ENCODE data around the gene THSD7B.
"Not testable (repeated sequence)": the region's sequence is repeated elsewhere in the genome, so short reads cannot be mapped to it uniquely, and the experiment has no call there.

The THSD7B gene

DNA sequence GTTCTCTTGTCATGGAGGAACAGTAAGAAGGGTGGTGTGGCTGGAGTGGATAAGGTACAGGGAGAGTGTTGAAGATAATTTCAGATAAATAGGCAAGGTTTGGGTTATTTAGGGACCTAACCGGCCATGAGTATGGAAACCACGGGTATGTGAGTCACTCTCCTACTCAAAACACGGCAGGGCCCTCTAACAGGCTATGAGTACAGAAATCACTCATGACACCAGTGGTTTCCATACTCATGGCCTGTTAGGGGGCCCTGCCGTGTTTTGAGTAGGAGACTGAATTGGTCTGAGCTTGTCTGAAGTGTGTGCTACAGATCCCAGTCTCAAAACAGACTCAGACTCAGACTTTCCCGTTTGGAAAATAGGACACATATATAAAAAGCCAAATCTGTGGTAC is 770.6 kb downstream of the THSD7B start:
- no peak for DNase-seq (ENCODE audit: low spot score)

GRCh38 chr2:137539336-137539735 is 774.0 kb downstream of the THSD7B start:
- no peak for DNase-seq (ENCODE audit: low spot score)

- DNase-seq (ENCODE audit: low spot score): no peak
Observed at GRCh38 chr2:137547842-137548241, 782.5 kb downstream of the THSD7B start.

DNA sequence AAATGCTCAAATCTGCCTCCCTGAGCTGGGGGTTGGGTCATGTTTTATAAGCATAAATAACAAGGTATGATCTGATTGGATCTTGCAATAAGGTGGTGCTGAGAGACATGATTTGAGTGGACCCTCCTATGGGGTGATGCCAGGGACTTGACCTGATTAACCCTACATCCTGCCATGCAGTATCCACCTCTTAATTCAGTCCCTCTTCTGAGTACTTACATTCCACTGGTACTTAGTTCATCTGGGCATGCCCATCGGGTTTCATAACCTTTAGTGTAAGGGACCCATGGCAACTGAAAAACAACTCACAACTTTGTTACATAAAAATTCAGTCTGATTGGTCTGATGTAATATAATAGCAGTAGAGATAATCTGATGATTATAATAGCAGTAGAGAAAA is 801.0 kb downstream of the THSD7B start:
- no peak for DNase-seq (ENCODE audit: low spot score)

- no peak for DNase-seq (ENCODE audit: low spot score)
Observed at GRCh38 chr2:137570484-137570883, 805.1 kb downstream of the THSD7B start.

DNA sequence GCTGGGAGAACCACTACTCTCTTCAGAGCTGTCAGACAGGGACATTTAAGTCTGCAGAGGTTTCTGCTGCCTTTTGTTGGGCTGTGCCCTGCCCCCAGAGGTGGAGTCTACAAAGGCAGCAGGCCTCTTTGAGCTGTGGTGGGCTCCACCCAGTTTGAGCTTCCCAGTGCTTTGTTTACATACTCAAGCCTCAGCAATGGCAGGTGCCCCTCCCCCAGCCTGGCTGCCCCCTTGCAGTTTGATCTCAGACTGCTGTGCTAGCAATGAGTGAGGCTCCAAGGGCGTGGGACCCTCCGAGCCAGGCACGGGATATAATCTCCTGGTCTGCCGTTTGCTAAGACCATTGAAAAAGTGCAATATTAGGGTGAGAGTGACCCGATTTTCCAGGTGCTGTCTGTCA is 822.5 kb downstream of the THSD7B start:
- not testable (repeated sequence) for DNase-seq (ENCODE audit: low spot score)

- DNase-seq (ENCODE audit: low spot score): not testable (repeated sequence)
Observed at GRCh38 chr2:137588578-137588977, 823.2 kb downstream of the THSD7B start.

- no peak for DNase-seq (ENCODE audit: low spot score)
Observed at GRCh38 chr2:137590102-137590501, 824.8 kb downstream of the THSD7B start.

DNA sequence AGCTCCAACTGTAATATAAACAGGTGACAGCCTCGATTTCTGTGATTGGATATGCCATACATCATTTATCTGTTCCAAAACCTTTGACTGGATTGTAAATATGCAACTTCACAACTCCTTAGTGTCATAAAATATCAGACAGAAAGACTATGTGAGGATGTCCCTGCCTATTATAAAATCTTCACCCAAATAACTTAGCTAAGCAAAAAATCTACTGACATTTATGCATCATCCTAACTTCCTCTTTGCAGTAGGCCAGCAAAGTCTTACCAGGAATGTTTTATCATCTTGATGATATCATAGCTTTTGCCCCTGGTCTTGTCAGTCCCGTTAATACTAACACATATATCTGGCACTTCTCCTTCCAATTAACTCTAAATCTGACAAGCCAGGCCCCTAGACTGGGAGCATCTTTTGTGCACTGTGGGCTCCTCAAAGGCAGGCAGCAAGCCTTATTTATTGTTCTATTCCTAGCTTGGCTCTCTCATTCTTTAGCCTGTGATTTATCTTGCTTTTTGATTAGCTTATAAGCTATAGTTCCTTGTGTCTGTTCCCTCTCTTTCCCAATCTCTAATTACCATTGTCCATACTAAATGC is 842.5 kb downstream of the THSD7B start:
- DNase-seq (ENCODE audit: low spot score): no peak

- no peak for DNase-seq (ENCODE audit: low spot score)
Observed at GRCh38 chr2:137638932-137639331, 873.6 kb downstream of the THSD7B start.

- no peak for DNase-seq (ENCODE audit: low spot score)
Observed at GRCh38 chr2:137644731-137645130, 879.4 kb downstream of the THSD7B start.

GRCh38 chr2:137654046-137654445 is 888.7 kb downstream of the THSD7B start:
- no peak for DNase-seq (ENCODE audit: low spot score)

DNA sequence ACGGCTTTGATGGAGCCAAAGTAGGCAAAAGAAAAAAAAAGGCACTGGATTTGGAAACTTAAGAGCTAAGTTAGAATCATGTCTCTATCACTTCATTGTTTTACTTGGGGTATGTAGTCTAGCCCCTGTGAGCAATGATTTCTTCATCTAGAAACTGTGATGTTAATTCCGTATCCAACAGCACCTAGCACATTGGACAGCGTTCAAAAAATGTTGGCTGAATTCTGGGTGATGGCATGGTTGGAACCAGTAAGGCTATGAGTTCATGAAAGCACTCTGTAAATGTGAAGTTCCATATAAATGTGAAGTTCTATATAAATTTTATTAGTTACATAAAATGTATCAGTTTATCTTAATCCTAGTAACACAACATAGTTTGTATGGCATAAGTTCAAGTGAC is 890.5 kb downstream of the THSD7B start:
- no peak for DNase-seq (ENCODE audit: low spot score)

DNA sequence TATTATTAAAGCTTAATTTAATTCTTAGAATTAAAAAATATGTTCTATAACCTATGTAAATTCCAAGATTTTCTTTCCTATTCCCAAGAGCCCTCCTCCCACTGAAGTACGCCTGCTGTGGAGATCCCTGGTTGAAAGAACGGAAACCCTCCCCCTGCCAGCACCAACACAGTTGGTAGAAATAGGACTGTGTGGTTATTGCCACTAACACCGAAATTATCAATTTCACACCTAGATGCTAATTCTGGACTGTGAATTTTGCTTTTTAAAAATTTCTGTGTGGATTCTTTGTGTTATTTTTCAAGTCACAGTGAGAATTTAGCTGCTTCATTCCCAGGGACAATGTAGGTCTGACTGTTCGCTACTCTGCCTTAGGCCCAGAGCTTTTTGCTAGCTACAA is 893.1 kb downstream of the THSD7B start:
- DNase-seq (ENCODE audit: low spot score): no peak

GRCh38 chr2:137659616-137660015 is 894.3 kb downstream of the THSD7B start:
- no peak for DNase-seq (ENCODE audit: low spot score)

- DNase-seq (ENCODE audit: low spot score): no peak
Observed at GRCh38 chr2:137670111-137670510, 904.8 kb downstream of the THSD7B start.

DNA sequence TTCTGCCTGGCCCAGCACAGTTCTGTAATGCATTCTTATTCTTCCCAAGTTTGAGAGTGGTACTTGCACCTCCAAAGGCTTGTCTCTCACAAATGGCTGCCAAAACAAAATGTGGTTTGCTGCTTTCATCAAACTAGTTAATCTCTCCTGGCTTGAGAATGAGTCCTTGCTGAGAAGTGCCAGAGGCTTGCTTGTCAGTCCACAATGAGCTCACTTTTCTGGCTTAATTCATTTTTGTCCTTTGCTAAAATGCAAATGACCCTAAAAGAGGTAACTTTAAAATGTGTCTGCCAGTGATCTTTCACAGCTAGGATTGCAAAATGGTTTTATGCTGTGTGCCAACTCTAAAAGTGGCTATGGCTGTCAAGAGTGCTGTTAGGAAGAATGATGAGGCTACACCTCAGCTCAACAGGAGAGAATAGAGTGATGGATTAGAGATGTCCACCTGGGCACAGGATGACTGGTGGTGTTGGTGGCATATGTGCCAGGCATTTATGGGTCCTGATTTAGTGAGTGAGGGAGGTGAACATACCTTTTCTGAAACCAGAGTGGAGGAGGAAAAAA is 907.7 kb downstream of the THSD7B start:
- DNase-seq (ENCODE audit: low spot score): no peak

- no peak for DNase-seq (ENCODE audit: low spot score)
Observed at GRCh38 chr2:137674991-137675390, 909.6 kb downstream of the THSD7B start.

DNA sequence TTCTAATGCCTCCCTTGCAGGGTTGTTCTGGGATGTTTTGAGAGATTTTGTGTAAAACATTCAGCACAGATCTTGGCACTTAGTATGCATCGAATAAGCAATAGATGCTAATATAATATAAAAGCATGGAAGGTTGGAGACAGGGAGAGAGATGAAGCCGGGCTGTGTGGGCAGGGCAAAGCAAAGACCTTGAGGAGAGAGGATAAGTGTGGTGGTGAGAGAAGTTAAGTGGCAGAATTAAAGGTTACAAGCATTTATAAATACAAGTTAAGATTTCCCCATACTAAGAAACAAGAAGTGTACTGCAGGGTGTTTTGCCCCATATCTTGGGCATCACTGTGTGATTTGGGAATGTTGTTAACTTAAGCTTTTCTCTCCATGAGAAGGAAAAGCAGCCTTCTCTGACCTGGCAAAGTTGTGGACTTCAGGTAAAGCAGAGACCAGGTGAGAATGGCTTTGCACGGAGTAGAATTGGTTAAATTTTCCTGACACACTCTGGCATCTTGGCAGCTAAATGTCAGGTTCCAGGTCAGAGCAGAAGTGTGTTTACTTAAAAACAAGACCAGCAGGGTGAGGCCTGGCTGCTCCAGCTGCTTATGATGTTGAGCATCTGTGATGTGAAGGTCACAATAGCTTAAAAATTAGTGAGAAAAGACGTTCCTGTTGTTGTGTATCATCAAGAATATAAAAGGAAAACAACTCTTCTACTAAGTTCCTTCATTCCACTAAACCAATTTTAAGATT is 910.4 kb downstream of the THSD7B start:
- no peak for DNase-seq (ENCODE audit: low spot score)

DNA sequence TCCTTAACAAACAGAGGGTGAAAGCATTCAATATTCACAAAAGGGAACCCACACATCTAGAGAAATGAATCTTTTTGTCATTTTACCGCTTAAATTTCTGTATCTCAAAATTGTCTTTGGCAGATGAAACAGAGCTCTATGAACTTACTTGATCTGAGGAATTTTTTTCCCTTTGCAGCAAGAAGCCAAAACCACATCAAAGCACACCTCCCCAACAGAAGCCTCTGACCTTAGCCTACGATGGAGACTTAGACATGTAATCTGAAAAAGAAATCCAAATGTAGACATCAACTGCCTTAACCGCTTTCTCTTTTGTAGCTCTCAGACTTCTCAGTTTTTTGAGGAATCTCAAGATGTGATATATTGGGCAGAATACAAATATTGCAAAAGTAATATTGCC is 911.0 kb downstream of the THSD7B start:
- DNase-seq (ENCODE audit: low spot score): no peak

GRCh38 chr2:137677466-137677865 is 912.1 kb downstream of the THSD7B start:
- no peak for DNase-seq (ENCODE audit: low spot score)

- DNase-seq (ENCODE audit: low spot score): no peak
Observed at GRCh38 chr2:137689549-137689948, 924.2 kb downstream of the THSD7B start.

DNA sequence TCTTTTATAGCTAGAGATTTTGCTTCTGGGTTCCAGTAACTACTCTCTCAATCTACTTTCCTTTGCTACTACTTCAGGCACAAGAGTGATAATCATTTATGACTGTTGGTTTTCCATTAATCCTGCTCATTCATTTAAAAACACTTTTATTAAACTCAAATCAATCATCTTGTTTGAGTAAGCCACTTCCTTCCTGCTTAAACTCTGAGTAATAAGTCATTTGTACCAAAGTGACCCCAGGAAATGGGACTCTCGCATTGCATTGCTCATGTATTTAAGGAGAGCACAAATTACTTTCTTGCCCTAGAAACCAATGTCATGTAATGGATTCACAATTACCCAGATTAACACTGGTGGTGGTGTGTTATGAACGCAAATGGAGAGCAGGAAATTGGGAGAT is 928.2 kb downstream of the THSD7B start:
- no peak for DNase-seq (ENCODE audit: low spot score)

GRCh38 chr2:137696916-137697315 is 931.6 kb downstream of the THSD7B start:
- DNase-seq (ENCODE audit: low spot score): no peak

All from hematopoietic multipotent progenitor cell treated with erythropoietin and hydrocortisone succinate and interleukin-3 and kit ligand, for 15 days (in vitro differentiated cells).